Measurements from ENCODE around the gene G3BP1.
"Not testable (repeated sequence)": the region's sequence is repeated elsewhere in the genome, so short reads cannot be mapped to it uniquely, and the experiment has no call there.

The G3BP1 gene

GRCh38 chr5:151755383-151755782 is 16.4 kb upstream of the G3BP1 start:
- DNase-seq (ENCODE audit: low spot score): no peak

GRCh38 chr5:151757233-151758140 is 14.3 kb upstream of the G3BP1 start:
- no peak for DNase-seq (ENCODE audit: low spot score)

- DNase-seq (ENCODE audit: low spot score): no peak
These were observed 13.7 kb upstream of the G3BP1 start for GRCh38 chr5:151758141-151758429.

GRCh38 chr5:151758430-151759241 is 13.1 kb upstream of the G3BP1 start, which contains the start of gene ATOX1:
TSS of gene ATOX1 (minus strand) at chr5:151758631. CDS start at chr5:151758551, 80 bp downstream.
- DNase-seq (ENCODE audit: low spot score): peak; percentile 96

- no peak for DNase-seq (ENCODE audit: low spot score)
These were observed 7.0 kb upstream of the G3BP1 start for GRCh38 chr5:151764801-151765200.

- no peak for DNase-seq (ENCODE audit: low spot score)
These were observed 4.8 kb upstream of the G3BP1 start for GRCh38 chr5:151766975-151767374.

GRCh38 chr5:151770383-151771258 is 1.1 kb upstream of the G3BP1 start:
- peak; percentile 86 for DNase-seq (ENCODE audit: low spot score)

- peak; percentile 69 for DNase-seq (ENCODE audit: low spot score)
These were observed 483 bp downstream of the G3BP1 start for GRCh38 chr5:151772029-151772845.

GRCh38 chr5:151772846-151773561 is 1.2 kb downstream of the G3BP1 start:
- no peak for DNase-seq (ENCODE audit: low spot score)

- DNase-seq (ENCODE audit: low spot score): no peak
These were observed 2.2 kb downstream of the G3BP1 start for GRCh38 chr5:151773951-151774350.

GRCh38 chr5:151775025-151775606 is 3.4 kb downstream of the G3BP1 start:
- no peak for DNase-seq (ENCODE audit: low spot score)

GRCh38 chr5:151779531-151780125 is 7.9 kb downstream of the G3BP1 start:
- DNase-seq (ENCODE audit: low spot score): no peak

- DNase-seq (ENCODE audit: low spot score): no peak
These were observed 8.6 kb downstream of the G3BP1 start for GRCh38 chr5:151780348-151780747.

GRCh38 chr5:151781201-151781600 is 9.4 kb downstream of the G3BP1 start:
- no peak for DNase-seq (ENCODE audit: low spot score)

GRCh38 chr5:151783664-151784063 is 11.9 kb downstream of the G3BP1 start:
- DNase-seq (ENCODE audit: low spot score): not testable (repeated sequence)

GRCh38 chr5:151784141-151784540 is 12.4 kb downstream of the G3BP1 start:
- no peak for DNase-seq (ENCODE audit: low spot score)

- DNase-seq (ENCODE audit: low spot score): no peak
These were observed 14.7 kb downstream of the G3BP1 start for GRCh38 chr5:151786468-151786867.

- no peak for DNase-seq (ENCODE audit: low spot score)
These were observed 16.1 kb downstream of the G3BP1 start for GRCh38 chr5:151787817-151788216.

- no peak for DNase-seq (ENCODE audit: low spot score)
These were observed 21.6 kb downstream of the G3BP1 start for GRCh38 chr5:151793358-151793757.

- no peak for DNase-seq (ENCODE audit: low spot score)
These were observed 23.7 kb downstream of the G3BP1 start for GRCh38 chr5:151795426-151795825.

Data from ecto neural progenitor cell (in vitro differentiated cells).